HG02571 (cell line): ENCODE results near the gene ZDHHC22.

Experiments used
- ATAC-seq: cut with Tn5 transposase; IDR thresholded peaks from one replicate; pipeline ENCODE4 v1.9.1; 2021; ENCODE audit warnings: mild to moderate bottlenecking, moderate library complexity; ENCODE audit not compliant: unreplicated experiment

ZDHHC22 gene

GRCh38 chr14:77157740-77158139, 16.1 kb upstream of the ZDHHC22 start:
- ATAC-seq = no peak

DNA sequence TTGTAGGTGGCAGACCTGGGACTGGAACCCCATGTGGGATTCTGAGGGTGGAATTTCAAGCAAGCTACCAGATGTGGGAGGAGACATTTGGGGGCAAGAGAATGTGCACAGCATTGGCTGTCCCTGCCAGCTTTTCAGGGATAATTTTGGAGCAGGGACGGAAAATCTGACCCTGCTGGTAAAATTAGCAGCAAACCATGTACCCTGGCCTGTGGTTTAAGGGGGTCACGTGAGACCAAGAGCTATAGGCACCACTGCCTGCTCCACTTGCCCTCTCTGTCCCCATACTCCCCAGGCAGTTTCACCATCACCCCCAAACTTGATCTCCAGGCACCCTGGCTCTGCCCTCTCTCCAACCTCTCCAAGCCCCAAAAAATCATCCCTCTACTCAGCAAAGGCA, 13.5 kb upstream of the ZDHHC22 start:
- no peak for ATAC-seq

GRCh38 chr14:77154421-77154820, 12.8 kb upstream of the ZDHHC22 start:
- ATAC-seq = no peak

DNA sequence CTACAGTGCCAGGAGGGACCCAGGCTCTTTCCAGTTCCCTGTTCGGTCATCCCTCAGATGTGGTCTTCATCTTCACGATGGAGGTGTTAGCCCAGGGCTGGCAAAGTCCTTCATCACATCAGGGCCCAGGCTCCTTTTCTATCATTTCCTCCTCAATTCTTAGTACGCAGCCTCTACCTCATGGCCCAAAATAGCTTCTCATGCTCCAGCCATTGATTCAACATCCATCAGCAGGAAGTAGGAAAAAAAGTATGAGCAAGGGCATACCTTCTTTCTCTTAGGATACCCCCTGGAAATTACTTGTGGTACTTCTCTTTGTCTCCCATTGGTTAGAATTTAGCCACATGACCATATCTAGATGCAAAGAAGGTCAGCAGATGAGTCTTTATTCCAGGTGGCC, 12.2 kb upstream of the ZDHHC22 start:
- ATAC-seq = no peak

DNA sequence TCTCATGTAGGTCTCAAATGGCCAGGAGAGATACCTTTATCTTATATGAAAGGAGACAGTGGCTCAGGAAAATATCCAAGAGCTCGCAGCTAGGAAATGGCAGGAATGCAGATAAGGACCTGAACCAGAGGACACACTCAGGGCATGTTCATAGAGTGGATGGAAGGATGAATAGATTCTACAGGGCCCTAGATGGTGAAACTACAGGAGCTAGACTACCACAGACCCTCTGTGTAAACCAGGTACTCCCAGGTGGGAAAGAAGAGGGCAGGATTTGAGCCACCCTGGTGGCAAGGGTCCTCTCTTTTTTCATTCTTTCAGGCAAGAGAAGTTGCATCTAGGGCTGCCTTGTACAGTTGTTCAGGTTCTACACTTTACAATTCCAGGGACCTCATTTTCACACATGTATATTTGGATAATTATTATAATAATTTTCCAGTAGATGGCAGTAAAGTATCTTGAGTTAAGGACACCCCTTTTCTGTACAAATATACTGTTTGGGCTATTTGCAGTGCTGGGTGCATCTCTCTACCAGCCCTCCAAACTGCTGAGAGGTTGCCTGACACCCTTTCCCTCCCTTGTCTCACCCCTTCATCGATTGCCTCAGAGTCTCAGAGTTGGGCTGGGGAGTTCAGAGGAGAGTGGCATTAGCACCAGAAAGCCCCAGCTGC, 10.5 kb upstream of the ZDHHC22 start:
- ATAC-seq = no peak

DNA sequence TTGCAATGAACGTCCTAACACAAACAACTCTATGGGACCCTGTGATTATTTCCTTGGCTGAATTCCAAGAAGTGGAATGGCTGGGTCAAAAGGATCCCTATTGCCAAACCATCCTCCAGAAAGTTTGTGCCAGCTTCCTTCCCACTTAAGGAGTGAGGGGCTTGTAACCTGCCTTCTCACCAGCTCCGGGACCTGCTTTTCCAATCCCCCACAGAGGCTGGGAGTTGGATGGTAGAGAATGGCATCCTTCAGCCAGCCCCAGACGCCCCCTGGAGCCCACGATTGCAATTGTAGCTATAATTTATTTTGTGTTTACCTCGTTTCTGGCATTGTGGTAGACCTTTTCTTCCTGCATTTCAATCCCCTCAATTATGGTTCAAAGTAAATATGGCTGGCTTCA, 9.7 kb upstream of the ZDHHC22 start:
- no peak for ATAC-seq

- ATAC-seq = no peak
Observed at GRCh38 chr14:77148510-77149231, 7.1 kb upstream of the ZDHHC22 start.

- ATAC-seq = no peak
Observed at GRCh38 chr14:77145975-77146740, 4.6 kb upstream of the ZDHHC22 start.

GRCh38 chr14:77144412-77145115, 3.0 kb upstream of the ZDHHC22 start:
- ATAC-seq = no peak

- ATAC-seq = no peak
Observed at GRCh38 chr14:77143071-77143470, 1.5 kb upstream of the ZDHHC22 start.

- no peak for ATAC-seq
Observed at GRCh38 chr14:77142005-77142800, 612 bp upstream of the ZDHHC22 start.

- no peak for ATAC-seq
Observed at GRCh38 chr14:77140359-77141213, 1.0 kb downstream of the ZDHHC22 start.

- no peak for ATAC-seq
Observed at GRCh38 chr14:77139540-77140358, 1.8 kb downstream of the ZDHHC22 start.

GRCh38 chr14:77139022-77139421, 2.6 kb downstream of the ZDHHC22 start:
- ATAC-seq = no peak

GRCh38 chr14:77133720-77134338, 7.8 kb downstream of the ZDHHC22 start:
- ATAC-seq = no peak

- no peak for ATAC-seq
Observed at GRCh38 chr14:77131871-77132486, 9.6 kb downstream of the ZDHHC22 start.

GRCh38 chr14:77131206-77131605, 10.4 kb downstream of the ZDHHC22 start:
- no peak for ATAC-seq

DNA sequence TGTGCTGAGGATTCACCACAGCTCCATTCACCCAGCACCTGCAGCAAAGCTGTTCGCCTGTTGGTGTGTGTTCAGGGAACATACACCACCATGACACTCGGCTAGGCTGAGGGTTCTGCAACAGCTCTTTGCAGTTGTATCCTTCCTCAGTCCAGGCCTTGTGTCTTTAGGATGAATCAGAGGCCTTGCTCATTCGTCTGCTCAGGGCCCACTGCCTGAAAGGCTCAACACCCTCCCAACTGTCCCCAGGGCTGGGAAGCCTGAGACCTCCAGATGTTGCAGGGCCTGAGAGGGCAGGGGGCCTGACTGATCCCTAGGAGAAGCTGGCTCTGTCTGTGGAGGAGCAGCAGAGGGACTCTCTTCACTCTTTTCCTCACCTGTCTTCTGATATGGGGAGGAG, 11.2 kb downstream of the ZDHHC22 start:
- ATAC-seq = no peak
